ENCODE results near the gene TMEM233.

TMEM233 gene

DNA sequence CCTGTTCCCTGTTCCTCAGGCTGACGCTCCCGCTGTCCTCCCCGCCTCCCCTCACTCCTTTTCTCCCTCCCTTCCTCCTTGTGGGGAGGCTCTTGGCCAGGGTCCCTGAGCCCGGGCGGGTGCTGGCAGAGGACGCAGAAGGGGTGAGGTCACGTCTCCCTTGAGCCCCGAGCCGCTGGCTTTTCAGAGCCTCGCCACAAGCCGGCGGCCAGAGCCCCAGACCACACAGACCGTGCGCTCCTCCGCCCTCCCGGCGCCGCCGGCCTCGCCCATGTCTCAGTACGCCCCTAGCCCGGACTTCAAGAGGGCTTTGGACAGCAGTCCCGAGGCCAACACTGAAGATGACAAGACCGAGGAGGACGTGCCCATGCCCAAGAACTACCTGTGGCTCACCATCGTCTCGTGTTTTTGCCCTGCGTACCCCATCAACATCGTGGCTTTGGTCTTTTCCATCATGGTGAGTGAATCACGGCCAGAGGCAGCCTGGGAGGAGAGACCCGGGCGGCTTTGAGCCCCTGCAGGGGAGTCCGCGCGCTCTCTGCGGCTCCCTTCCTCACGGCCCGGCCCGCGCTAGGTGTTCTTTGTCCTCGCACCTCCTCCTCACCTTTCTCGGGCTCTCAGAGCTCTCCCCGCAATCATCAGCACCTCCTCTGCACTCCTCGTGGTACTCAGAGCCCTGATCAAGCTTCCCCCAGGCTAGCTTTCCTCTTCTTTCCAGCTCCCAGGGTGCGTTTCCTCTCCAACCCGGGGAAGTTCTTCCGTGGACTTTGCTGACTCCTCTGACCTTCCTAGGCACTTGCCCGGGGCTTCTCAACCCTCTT lies at the start of gene TMEM233:
Gene TMEM233, plus strand, starts transcription at position 197 of the 821 bp plus-strand sequence. Its CDS starts 75 bp downstream, at position 272.
- DNase-seq = no peak

- DNase-seq = peak; percentile 64
Measured at GRCh38 chr12:119544765-119545625, 48.6 kb upstream of the TMEM233 start.

DNA sequence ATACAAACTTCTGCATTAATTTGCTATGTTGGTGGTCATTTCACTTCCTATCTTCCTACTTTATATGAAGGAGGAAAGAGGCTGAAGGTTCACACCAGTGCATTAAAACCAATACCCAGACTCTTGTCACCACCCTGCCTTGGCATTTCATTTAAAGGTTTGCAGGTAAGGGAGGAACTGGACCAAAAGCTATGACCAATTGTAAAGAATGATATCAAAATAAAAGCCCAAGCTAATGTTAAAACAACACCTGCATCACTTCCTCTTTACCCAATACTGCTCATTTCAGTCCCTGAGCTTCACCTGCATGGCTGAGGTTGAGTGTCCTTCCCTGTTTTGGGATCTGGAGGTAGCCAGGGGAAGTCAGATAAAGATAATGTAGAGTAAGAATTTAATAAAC lies 47.2 kb upstream of the TMEM233 start:
- no peak for DNase-seq

DNA sequence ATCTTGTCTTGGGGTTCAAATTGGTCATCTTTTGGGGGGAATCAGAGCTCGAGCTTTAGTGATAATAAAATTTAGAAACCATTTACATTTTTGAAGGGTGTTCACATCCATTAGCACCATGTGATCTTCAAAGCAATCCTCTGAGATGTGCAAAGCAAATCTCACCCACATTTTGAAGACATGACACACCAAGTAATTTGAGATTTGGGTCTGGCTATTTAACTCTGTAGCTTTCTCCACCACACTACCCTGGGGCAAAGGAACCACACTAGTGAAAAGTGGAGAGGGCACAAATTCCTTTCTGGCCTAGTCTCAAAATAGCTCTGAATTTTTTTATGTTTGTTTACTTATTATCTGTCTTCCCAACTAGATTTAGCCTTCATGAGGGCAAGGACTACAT lies 46.6 kb upstream of the TMEM233 start:
- no peak for DNase-seq

DNA sequence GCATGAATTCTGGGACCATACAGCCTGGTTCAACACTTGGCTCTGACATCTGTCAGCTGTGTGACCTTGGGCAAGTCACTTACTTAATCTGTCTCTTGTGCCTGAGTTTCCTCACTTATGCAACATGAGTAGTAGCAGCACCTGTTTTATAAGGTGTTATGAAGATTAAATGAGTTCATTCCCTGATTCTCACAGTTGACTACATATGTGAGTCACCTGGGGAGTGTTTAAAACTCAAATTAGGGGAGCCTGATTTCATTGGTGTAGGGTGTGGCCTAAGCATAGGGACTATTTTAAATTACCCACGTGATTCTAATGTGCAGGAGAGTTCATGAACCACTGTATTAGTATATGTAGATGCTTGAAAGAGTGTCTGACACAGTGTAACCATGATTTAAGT lies 36.7 kb upstream of the TMEM233 start:
- DNase-seq = no peak

GRCh38 chr12:119565404-119565803 lies 28.2 kb upstream of the TMEM233 start:
- no peak for DNase-seq

GRCh38 chr12:119570771-119571170 lies 22.8 kb upstream of the TMEM233 start:
- no peak for DNase-seq

GRCh38 chr12:119573086-119573485 lies 20.5 kb upstream of the TMEM233 start:
- DNase-seq = no peak

GRCh38 chr12:119574255-119574654 lies 19.3 kb upstream of the TMEM233 start:
- no peak for DNase-seq

DNA sequence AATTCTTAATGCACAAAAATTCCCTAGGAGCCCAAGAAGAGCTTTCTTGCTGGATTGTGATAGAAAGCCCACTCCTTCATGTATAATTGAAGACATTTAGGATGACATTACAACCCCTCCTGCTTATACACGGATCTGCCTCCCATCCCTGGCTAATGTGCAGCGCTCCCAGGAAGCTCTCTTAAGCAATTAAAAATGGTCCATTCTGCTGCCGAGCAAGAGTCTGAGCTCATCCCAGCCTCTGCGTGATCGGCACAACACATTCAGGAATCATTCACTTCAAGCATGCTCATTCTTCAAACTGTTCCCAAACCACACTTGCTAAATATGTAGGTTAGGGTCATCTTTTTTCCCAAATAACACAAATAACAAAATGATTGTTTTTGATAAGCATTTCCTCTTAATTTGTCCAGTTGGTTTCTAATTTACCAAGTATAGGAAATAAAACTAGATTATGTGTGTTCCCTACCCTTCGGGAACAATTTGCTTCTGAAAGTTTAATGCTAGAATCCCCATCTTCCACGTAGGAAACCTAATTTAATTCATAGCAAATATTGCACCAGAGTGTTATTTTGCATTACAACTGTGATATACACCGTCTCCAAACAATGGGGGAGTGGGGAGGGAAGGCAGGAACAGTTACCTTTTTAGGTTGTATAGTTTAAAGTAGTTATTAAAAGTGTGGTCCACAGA lies 17.3 kb upstream of the TMEM233 start:
- DNase-seq = no peak

DNA sequence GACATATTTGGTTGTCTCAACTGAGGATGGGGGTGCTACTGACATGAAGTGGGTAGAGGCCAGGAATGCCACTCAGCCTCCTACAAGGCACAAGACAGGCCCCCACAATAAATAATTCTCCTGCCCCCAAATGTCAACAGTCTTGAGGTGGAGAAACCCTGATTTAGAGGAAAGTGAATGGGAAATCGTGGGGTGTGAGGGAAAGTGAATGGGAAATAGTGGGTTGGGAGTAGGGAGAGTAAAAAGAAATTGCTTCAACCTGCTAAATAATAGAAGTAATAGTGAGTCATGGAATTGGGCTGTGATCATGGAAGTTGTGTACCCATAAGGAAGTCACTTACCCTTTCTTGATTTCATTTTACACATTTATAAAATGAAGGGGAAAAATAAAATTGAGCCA lies 16.7 kb upstream of the TMEM233 start:
- DNase-seq = no peak

GRCh38 chr12:119578112-119578511 lies 15.5 kb upstream of the TMEM233 start:
- no peak for DNase-seq

GRCh38 chr12:119589097-119589496 lies 4.5 kb upstream of the TMEM233 start:
- no peak for DNase-seq

- DNase-seq = no peak
Measured at GRCh38 chr12:119589634-119590033, 3.9 kb upstream of the TMEM233 start.

DNA sequence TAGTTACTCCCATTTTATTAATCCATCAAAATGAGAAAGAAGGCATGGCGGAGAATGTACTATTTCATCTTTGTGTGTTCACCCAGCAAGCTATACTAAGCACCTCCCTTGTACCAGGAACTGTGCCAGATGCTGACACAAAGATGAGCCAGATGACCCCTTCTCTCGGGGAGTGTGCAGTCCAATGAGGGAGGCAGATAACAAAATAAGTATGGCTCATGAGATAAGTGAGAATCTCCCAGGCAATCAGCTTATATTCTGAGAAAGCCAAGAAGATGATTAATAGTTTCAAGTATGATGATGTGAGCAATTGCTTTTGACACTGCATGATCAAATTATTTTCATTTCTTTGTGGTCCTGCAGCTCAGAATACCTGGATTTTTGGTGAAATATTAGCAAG lies 1.3 kb upstream of the TMEM233 start:
- no peak for DNase-seq

GRCh38 chr12:119594399-119594730 lies 791 bp downstream of the TMEM233 start:
- DNase-seq = peak; percentile 25

GRCh38 chr12:119594772-119595445 lies 1.3 kb downstream of the TMEM233 start:
- no peak for DNase-seq

DNA sequence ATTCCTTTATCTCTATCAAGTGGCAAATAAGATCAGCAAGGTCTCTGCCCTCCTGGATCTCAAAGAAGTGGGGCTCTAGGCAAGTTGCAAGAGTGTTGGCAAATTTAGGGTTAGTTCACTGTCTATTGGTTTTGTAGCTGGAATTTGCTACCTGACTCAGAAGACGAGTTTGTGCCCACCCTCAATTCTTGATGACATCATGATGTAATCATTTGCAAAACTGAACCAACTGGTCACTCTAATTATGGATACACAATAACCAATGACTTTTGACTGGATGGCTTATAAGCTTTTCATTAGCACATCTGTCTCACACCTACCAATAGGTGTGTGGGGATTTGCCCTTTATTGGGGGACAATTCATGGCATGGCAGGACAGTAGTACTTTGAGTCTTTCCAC lies 4.6 kb downstream of the TMEM233 start:
- no peak for DNase-seq

DNA sequence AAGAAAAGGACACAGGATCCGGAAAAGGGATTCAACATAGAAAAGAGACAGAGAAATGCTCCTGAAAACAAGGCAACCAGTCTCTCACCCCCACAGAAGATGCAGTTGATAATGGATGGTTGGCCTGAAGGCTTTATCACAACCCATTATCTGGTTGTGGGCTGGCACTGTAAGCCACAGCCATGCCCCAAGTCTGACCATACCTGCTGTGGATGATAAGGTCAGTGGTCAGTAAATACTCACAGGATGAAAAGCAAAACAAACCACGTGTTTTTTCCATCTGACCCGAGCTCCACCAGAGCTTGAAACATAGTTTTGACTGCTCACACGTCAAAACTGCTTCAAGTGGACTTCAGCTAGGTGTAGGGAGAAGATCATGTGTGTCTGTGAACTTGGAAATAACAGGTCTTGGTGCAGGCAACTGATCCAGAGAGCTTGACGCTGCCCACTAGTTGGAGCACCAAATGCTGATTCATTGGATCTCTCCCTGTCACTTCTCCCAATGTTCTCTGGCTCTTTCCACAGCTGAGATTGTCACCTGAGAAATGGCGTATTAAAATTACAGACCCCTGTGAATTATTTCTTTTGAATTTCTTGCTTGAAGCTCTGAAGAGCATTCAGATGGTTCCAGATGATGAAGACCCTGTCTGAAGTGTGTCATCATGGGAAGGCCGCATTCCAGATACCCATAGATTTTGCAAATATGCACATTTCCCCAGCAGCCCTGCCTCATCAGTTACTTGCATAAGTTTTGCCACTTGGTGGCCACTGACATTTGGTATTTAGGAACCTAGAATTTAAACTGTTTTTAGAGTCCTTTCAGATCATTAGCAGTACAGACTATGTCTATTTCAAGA lies 8.5 kb downstream of the TMEM233 start:
- no peak for DNase-seq

DNA sequence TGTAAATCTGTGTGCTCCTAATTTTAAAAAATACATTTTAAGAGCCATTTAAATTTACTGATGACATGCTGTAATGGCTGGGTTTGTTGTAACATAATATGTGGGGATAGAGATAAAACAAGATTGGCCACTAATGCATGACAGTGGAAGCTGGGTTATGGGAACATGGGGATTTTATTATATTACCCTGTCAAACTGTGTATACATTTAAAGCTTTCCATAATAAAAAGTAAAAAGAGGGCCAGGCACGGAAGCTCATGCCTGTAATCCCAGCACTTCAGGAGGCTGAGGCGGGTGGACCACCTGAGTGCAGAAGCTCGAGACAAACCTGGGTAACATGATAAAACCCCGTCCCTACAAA lies 9.1 kb downstream of the TMEM233 start:
- no peak for DNase-seq

- no peak for DNase-seq
Measured at GRCh38 chr12:119603767-119604166, 10.2 kb downstream of the TMEM233 start.

- DNase-seq = no peak
Measured at GRCh38 chr12:119609358-119609757, 15.8 kb downstream of the TMEM233 start.
